NCI-H446 treated with DMSO at 0.1 percent for 48 hours (cell line): ENCODE data around the gene DNAJB1.
"Not testable (repeated sequence)": the region's sequence is repeated elsewhere in the genome, so short reads cannot be mapped to it uniquely, and the experiment has no call there.

Source experiments
- DNase-seq: peaks from one replicate; lab custom pipeline; 2025; lab: John Stamatoyannopoulos, UW

DNAJB1 gene

GRCh38 chr19:14517840-14518505 lies at the start of gene DNAJB1:
Gene DNAJB1 (minus strand): TSS chr19:14518397. CDS start chr19:14518349, 48 bp downstream.
- no peak for DNase-seq

DNA sequence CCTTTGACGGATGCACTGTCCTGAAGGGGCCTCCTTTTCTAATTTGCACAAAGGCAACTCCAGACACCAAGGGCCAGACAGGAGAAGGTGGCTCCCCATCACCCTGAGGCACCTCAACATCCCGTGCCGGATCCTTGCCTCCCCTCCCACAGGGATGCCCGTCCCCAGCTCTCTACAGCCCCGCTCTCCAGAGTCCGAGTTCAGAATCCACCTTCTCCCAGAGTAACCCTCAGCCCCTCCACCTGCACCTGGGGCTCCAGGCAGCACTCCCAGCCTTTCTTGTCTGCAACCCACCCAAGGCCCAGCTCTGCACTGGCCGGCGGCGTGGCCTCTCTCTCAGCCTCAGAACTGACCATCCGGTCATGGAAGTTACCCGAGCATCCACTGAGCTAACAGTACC lies 48.9 kb upstream of the DNAJB1 start:
- DNase-seq, result no peak

DNA sequence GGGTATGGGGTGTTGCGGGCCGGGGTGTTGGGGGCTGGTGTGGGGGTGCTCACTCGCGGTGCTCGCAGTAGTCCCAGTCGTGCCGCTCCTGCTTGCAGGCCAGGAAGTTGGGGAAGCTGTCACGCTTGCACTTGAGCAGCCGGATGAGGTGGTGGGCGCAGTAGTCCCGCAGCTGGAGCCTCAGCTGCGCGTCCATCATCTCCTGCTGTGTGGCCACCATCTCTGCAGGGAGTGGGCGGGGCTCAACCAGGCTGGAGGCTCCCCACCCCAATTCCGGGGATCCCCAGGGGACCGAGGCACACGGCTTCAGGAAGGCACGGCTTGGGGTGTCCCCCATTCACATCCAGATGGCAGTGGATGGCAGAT lies 48.5 kb upstream of the DNAJB1 start:
- DNase-seq, result no peak

DNA sequence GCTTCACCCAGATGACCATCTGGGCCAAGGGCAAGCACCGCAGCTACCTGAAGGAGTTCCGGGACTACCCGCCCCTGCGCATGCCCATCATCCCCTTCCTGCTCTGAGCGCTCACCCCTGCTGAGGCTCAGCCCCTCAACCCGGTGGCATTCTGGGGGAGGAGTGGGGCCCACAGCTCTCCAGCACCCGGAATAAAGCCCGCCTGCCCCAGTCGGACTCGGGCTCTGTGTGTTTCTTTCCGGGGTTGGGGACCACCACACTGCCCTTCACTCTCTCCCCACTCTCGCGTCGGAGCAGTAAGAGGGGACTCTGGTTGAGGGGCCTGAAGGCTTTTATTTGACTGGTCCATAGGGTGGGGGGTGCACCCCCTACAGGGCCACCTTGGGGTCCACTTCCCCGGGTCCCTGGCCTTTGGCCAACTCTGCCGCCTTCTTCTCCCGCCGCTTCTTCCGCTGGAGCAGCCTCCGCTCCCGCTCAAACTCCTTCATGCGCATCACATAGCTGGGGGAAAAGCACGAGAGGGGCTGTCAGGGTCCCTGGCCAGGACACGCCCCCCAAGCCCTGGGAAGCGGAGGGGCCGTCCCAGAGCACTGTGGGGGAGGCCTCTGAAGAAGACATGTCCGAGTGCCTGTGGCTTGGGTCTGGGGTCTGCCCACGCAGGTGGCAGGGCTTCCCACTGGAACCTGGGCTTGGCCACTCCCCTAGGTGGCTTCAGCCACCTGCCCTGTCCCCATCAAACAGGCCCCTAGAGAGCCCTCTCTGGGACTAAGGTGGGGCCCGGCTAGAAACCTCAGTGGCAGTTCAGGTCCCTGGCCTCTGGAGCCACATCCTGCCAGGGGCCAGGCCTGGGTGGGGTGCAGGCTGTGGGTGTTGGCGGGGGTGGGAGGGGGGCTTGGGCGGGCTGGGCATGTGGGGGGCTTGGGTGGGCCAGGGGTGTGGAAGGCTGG lies 47.8 kb upstream of the DNAJB1 start:
- no peak for DNase-seq

- DNase-seq, result no peak
Observed at GRCh38 chr19:14565298-14565679, 47.1 kb upstream of the DNAJB1 start.

DNA sequence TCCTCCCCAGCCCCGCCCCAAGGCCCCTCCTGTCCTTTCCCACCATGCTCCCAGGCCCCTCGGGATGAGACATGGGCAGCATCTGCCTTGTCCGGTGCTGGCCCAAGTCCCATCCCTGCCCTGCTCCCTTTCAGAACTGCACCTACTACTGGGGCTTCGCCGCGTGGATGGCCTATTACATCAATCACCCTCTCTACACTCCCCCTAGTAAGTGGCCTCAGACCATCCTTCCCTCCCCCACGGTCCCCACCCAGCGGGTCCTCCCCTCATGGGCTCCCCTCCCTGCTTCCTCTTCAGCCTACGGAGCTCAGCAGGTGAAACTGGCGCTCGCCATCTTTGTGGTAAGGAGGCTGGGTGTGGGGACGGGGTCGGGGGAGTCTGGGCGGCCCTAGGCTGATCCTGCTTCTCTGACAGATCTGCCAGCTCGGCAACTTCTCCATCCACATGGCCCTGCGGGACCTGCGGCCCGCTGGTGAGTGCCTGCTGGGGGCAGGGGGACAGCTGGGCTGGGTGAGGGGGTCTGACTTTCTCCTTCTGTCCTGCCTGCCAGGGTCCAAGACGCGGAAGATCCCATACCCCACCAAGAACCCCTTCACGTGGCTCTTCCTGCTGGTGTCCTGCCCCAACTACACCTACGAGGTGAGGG lies 46.6 kb upstream of the DNAJB1 start:
- DNase-seq, result not testable (repeated sequence)

- no peak for DNase-seq
Observed at GRCh38 chr19:14563989-14564651, 45.9 kb upstream of the DNAJB1 start.

DNA sequence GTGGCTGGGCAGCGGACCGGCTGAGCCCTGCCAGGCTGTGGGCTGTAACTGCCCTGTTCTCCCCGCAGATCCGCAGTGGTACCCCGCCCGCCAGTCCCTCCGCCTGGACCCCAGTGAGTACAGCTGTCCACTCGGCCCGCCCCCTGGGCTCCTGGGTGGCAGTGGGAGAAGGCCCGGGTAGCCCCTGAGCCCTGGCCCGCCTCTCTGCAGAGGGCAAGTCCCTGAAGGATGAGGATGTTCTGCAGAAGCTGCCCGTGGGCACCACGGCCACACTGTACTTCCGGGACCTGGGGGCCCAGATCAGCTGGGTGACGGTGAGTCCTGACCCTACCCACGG lies 45.4 kb upstream of the DNAJB1 start:
- DNase-seq, result no peak

GRCh38 chr19:14562660-14563589 lies 44.7 kb upstream of the DNAJB1 start:
- no peak for DNase-seq

DNA sequence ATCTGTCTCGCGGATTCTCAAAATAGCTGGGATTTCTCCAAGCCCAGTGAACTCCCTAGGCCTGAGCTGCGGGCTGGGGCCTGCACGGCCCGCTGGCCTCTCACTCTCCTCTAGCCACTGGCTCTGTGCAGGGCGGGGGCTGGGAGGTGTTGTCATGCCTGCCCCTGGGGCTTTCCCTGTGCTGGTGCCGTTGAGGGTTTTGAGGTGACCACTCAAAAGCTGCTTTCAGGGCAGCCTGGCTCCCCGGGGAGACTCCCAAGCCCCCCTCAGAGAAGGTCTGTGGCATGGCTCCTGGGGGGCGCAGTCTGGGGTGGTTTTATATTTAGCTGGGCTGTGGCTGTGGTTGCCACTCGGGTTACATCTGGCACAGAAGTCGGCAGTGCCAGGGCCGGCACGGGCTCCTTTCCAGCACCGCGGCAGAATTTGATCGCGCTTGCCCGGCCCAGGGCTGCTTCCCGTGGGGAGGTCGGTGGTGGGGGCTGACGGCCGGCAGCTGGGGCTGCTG lies 43.7 kb upstream of the DNAJB1 start:
- no peak for DNase-seq

DNA sequence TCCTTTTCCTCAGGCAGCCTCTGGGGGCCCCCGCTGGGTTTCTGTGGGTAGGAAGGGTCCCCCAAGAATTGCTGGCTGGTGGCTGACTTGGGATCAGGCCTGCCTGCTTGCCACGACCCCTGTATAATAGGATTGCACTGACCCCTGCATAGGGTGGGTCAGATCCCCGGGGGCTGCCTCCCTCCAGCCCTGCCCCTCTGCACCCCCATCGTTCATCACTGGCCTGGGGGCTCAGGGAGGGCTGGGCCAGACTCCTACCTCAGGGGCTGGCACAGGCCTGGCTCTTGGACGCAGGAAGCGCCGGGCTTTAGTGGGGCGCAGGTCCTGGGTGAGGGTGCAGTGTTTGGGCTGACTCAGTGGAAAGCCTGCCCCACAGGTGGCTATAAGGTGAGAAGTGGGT lies 43.1 kb upstream of the DNAJB1 start:
- DNase-seq, result no peak

DNA sequence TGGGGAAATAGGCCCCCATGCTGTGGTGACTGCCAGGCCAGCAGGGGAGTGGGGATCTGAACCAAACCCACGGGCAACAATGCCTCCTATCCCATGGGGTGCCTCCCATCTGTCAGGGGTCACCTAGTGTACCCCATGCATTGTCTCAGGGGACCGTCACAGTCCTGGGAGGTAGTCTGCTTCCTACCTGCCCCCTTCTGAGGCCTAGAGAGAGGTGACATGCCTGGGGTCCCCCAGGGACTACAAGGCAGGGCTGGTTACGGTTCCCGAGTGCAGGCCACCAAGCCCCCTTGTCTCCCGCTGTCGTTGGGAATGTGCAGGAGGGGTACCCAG lies 42.5 kb upstream of the DNAJB1 start:
- no peak for DNase-seq

- no peak for DNase-seq
Observed at GRCh38 chr19:14559916-14560775, 41.9 kb upstream of the DNAJB1 start.

DNA sequence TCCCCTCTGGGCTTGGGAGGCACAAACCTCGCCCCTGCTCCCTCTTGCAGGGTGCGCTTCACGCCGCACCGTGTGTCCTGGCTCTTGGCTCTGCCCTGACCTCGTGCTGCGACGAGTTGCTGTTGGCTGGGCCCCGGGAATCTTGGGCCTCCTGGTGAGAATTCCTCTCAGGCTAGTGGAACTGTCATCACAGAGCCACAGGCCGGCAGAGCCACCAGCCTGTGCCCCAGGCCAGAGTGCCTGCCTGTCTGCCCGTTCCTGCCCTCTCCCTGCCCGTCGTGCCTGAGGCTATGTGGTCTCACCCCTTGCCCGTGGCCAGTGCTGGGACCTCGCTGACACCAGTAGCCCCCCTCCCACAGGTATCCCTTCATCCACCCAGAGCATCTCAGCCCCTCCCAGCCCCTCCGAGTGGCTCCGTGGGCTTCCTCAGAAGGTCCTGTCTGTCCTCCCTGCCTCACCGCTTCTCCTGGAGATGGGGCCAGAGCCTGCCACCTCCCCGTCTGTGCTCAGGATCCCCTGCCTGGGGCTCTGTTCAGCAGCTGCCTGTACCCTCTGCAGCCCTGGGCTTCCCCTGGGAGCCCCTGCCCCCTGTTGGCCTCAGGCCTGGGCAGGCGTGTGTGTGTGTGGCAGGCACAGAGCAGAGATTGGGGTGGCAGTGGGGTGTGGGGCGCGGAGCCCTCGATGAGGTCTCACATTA lies 40.3 kb upstream of the DNAJB1 start:
- no peak for DNase-seq

GRCh38 chr19:14556662-14557188 lies 38.5 kb upstream of the DNAJB1 start:
- DNase-seq, result no peak

- DNase-seq, result no peak
Observed at GRCh38 chr19:14555918-14556661, 37.9 kb upstream of the DNAJB1 start.

- DNase-seq, result peak; percentile 18
Observed at GRCh38 chr19:14554382-14554812, 36.2 kb upstream of the DNAJB1 start.

GRCh38 chr19:14553939-14554243 lies 35.7 kb upstream of the DNAJB1 start:
- DNase-seq, result no peak
